Large intestine (tissue), 12 donors: ENCODE results near the gene ST6GALNAC3. TPM values are rescaled to one million over a fixed set of nuclear protein-coding genes. Genes with fewer than 3 reads are reported as not detected.

Experiments used
- DNase-seq, 2 donors: peaks; one replicate each; pipeline versions ENCODE4 v3.0.0 to v3.0.0-alpha.2; 2013
- H3K27ac ChIP-seq: one replicate; pipeline ENCODE4 v1.5.1; 2013; ENCODE audit warnings: low read length
- H3K27me3 ChIP-seq: 2 replicates; pipeline ENCODE4 v1.6.1; 2013; ENCODE audit warnings: low read length; ENCODE audit not compliant: control insufficient read depth, insufficient read depth
- H3K36me3 ChIP-seq: 2 replicates; pipeline ENCODE4 v1.6.1; 2013; ENCODE audit warnings: low read length; ENCODE audit not compliant: control insufficient read depth, insufficient read depth
- H3K4me1 ChIP-seq: one replicate; pipeline ENCODE4 v1.6.1; 2013; ENCODE audit warnings: low read length; ENCODE audit not compliant: control insufficient read depth, insufficient read depth
- H3K4me3 ChIP-seq: one replicate; pipeline ENCODE4 v1.5.1; 2013; ENCODE audit warnings: low read length
- H3K9me3 ChIP-seq: one replicate; pipeline ENCODE4 v1.6.1; 2013; ENCODE audit warnings: mild to moderate bottlenecking, low read depth, low read length, moderate library complexity; ENCODE audit not compliant: control insufficient read depth
- WGBS: methylation state at CpG from one replicate; pipeline ENCODE4 v1.1.5; 2013; ENCODE audit warnings: low lambda C conversion rate; ENCODE audit not compliant: insufficient coverage; 5-methylcytosine and 5-hydroxymethylcytosine counted together
- long read RNA-seq, 11 donors: transcript quantifications; one replicate each; lab custom pipeline, GENCODE V29; 2026
- polyA plus RNA-seq: library from polyadenylated mRNA; unstranded; fragments of 120-200 nt; gene quantifications from one replicate; pipeline ENCODE4 v1.2.1, GENCODE V29; 2013

The ST6GALNAC3 gene
- polyA plus RNA-seq, result 18.0 TPM
- long read RNA-seq, donor 1, partial matches to known transcripts, result 5 of 5 reads
- long read RNA-seq, donor 1, other reads (novel, unspliced or antisense), result 0 of 5 reads
- long read RNA-seq, donor 2, partial matches to known transcripts, result 7 of 7 reads
- long read RNA-seq, donor 2, other reads (novel, unspliced or antisense), result 0 of 7 reads
- long read RNA-seq, donor 3, result 0 reads
- long read RNA-seq, donor 4, result 0 reads
- long read RNA-seq, donor 5, partial matches to known transcripts, result 7 of 8 reads
- long read RNA-seq, donor 5, other reads (novel, unspliced or antisense), result 0 of 8 reads
- long read RNA-seq, donor 6, partial matches to known transcripts, result 5 of 6 reads
- long read RNA-seq, donor 6, other reads (novel, unspliced or antisense), result 0 of 6 reads
- long read RNA-seq, donor 7, partial matches to known transcripts, result 5 of 5 reads
- long read RNA-seq, donor 7, other reads (novel, unspliced or antisense), result 0 of 5 reads
- long read RNA-seq, donor 8, partial matches to known transcripts, result 5 of 7 reads
- long read RNA-seq, donor 8, other reads (novel, unspliced or antisense), result 0 of 7 reads
- long read RNA-seq, donor 9, partial matches to known transcripts, result 5 of 6 reads
- long read RNA-seq, donor 9, other reads (novel, unspliced or antisense), result 0 of 6 reads
- long read RNA-seq, donor 10, partial matches to known transcripts, result 6 of 6 reads
- long read RNA-seq, donor 10, other reads (novel, unspliced or antisense), result 0 of 6 reads
- long read RNA-seq, donor 11, result 0 reads

GRCh38 chr1:76074321-76075187 is at the start of gene ST6GALNAC3:
ST6GALNAC3 (plus strand) TSS chr1:76074746.
- Histone ChIP-seq H3K27me3 (no peaks in the 10 kb centered on the region), H3K9me3 (no peaks in the 10 kb centered on the region)

GRCh38 chr1:76027341-76027740 is 47.2 kb upstream of the ST6GALNAC3 start:
- Histone ChIP-seq H3K27me3 (no peaks in the 10 kb centered on the region), H3K4me3 (no peak overlapping the region), H3K36me3 (no peaks in the 10 kb centered on the region), H3K9me3 (no peaks in the 10 kb centered on the region), H3K27ac (no peak overlapping the region), H3K4me1 (no peaks in the 10 kb centered on the region)
- DNase-seq, result no peak
- WGBS, result 95% methylated on average over 3 of the region's 4 CpGs

More at GRCh38 chr1:76074321-76075187, at the start of gene ST6GALNAC3:
- no CpG with 5 or more reads among the region's 59 CpGs for WGBS
- Histone ChIP-seq H3K4me1 (peaks cover 7% of the 10 kb centered on the region), H3K36me3 (no peaks in the 10 kb centered on the region), H3K27ac (peak within 1 kb of the TSS; percentile 65), H3K4me3 (peak within 1 kb of the TSS; percentile 78)
- DNase-seq, result peak; percentile 74 to 86

DNA sequence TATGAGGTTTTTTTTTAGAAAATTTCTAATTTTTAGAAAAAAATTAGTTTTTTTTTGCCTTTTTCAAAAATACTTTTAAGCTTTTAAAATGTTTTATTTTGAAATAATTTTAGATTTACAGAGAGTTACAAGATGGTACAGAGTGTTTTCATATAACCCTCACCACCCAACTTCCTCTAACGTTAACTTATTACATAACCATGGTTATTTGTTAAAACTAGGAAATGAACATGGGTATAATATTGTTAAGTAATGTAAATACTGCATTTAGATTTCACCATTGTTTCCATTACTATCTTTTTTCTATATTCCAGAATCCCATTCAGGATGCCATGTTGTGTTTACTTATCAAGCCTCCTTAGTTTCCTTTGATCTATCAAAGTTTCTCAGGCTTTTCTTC is 45.2 kb upstream of the ST6GALNAC3 start:
- Histone ChIP-seq H3K27ac (no peak overlapping the region), H3K36me3 (no peaks in the 10 kb centered on the region), H3K9me3 (no peaks in the 10 kb centered on the region), H3K4me1 (no peaks in the 10 kb centered on the region), H3K27me3 (no peaks in the 10 kb centered on the region), H3K4me3 (no peak overlapping the region)
- no CpG with 5 or more reads among the region's 1 CpG for WGBS
- no peak for DNase-seq

DNA sequence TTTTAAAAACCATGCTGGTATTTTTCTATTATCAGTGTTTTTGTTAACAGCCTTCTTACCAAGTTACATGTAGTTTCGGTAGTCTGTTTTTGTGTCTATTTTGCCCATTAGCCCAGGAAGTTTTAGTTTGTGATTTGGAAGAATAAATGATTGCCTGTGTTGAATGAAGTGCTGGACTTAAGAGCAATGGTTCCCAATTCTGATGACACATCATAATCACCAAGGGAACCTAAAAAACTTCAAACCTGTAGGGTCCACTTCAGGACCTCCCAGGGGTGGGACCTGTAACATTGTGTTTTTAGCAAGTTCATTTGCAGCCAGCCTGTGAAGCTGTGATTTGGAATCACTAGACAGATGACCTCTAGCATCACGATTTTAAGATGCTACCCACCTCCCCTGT is 43.0 kb upstream of the ST6GALNAC3 start:
- no peaks in the 10 kb centered on the region for H3K36me3 ChIP-seq
- no peak for DNase-seq
- 100% methylated on average over 1 of the region's 2 CpGs for WGBS
- H3K4me1 ChIP-seq, result peaks cover 2% of the 10 kb centered on the region
- no peaks in the 10 kb centered on the region for H3K9me3 ChIP-seq
- H3K27me3 ChIP-seq, result no peaks in the 10 kb centered on the region
- no peak overlapping the region for H3K27ac ChIP-seq
- H3K4me3 ChIP-seq, result no peak overlapping the region

GRCh38 chr1:76033800-76034475 is 40.6 kb upstream of the ST6GALNAC3 start:
- peaks cover 15% of the 10 kb centered on the region for H3K4me1 ChIP-seq
- 100% methylated on average over 1 of the region's 3 CpGs for WGBS
- no peak for DNase-seq
- H3K4me3 ChIP-seq, result no peak overlapping the region
- H3K27ac ChIP-seq, result no peak overlapping the region
- H3K9me3 ChIP-seq, result no peaks in the 10 kb centered on the region
- no peaks in the 10 kb centered on the region for H3K36me3 ChIP-seq
- H3K27me3 ChIP-seq, result no peaks in the 10 kb centered on the region

- H3K27ac ChIP-seq, result no peak overlapping the region
- peaks cover 26% of the 10 kb centered on the region for H3K4me1 ChIP-seq
- no peak overlapping the region for H3K4me3 ChIP-seq
- H3K9me3 ChIP-seq, result no peaks in the 10 kb centered on the region
- H3K36me3 ChIP-seq, result no peaks in the 10 kb centered on the region
- no CpG with 5 or more reads among the region's 2 CpGs for WGBS
- peak in 1 of 2 donors; percentile 37 for DNase-seq
- H3K27me3 ChIP-seq, result no peaks in the 10 kb centered on the region
Observed at GRCh38 chr1:76035053-76035452, 39.5 kb upstream of the ST6GALNAC3 start.

DNA sequence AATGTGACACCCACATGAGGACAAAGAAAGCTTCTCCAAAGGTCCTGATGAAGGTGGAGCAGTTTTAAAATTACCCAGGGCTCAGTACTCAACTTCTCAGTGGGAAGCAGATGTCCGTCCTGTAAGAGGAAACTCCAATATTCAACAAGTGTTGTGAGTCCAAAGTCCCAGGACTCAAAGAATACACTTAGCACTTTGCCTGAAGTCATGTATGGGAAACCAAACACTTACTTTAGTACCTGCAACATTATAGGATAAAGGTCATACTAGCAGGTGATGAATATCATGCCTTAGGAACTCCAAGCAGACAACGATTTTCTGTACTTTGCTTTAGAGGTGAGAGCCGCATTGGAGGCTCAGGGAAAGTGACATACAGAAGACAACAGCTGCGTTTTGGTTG is 37.2 kb upstream of the ST6GALNAC3 start:
- WGBS, result no CpG with 5 or more reads among the region's 4 CpGs
- Histone ChIP-seq H3K36me3 (no peaks in the 10 kb centered on the region), H3K9me3 (no peaks in the 10 kb centered on the region), H3K4me3 (no peak overlapping the region), H3K27me3 (no peaks in the 10 kb centered on the region), H3K4me1 (peaks cover 34% of the 10 kb centered on the region), H3K27ac (peak overlapping the region; percentile 70)
- DNase-seq, result peak; percentile 77 to 90

DNA sequence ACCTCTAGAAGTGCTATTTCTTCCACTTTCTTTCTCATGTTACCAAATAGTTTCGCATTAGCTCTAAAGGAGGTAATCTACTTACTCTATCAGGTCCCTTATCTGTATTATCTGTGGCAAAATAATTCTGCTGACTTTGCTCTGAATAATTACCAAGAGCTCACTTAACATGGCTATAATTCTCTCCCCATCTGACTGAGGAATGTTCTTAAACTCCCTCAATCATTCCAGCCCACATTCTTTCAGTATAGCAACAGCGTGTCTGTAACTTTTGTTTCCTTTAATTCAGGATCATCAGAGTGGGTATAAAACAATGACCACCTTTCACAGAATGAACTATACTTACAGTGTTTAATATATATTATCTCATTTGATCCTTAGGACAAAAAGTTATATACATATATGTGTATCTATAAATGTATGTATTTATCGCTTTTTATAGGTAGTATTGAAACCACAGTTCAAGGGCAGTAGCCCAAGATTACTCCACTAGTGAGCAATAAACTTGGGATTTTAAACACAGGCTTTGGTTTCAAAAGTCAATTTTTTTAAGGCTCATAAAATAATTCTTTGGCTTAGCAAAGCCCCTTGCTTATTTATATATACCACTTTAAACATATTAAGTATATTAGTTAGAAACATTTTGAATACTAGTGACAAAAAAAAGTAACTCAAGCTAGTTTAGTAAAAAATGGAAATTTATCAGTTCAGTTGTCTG is 36.1 kb upstream of the ST6GALNAC3 start:
- DNase-seq, result peak in 1 of 2 donors; percentile 49
- Histone ChIP-seq H3K27ac (peak overlapping the region; percentile 70), H3K4me1 (peaks cover 34% of the 10 kb centered on the region), H3K4me3 (no peak overlapping the region), H3K9me3 (no peaks in the 10 kb centered on the region), H3K36me3 (no peaks in the 10 kb centered on the region), H3K27me3 (no peaks in the 10 kb centered on the region)
- no CpG with 5 or more reads among the region's 3 CpGs for WGBS

DNA sequence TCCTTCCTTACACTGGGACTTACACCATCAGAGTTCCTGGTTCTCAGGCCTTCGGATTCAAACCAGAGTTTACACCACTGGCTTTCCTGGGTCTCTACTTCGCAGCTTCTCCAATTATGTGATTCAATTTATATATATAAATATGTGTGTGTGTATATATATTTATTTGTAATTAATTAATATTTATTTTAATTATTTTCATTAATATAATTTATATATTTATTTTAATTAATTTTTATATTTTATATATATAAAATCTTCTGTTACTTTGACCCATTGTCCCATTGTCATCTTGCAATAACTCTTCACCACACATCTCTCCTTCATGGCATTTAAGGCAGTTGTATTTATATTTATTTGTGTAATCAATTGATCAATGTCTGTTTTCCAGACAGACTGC is 28.4 kb upstream of the ST6GALNAC3 start:
- DNase-seq, result no peak
- Histone ChIP-seq H3K36me3 (no peaks in the 10 kb centered on the region), H3K4me1 (no peaks in the 10 kb centered on the region), H3K9me3 (no peaks in the 10 kb centered on the region), H3K4me3 (no peak overlapping the region), H3K27ac (no peak overlapping the region), H3K27me3 (no peaks in the 10 kb centered on the region)
- WGBS, result no CpG with 5 or more reads among the region's 2 CpGs
